GM12872 (cell line): ENCODE data around the gene EEF2K.

Experiments
- TF ChIP-seq, protein P1 (sequence below): IDR thresholded peaks from 3 replicates; pipeline ENCODE4 v1.5.1; 2011; ENCODE audit warnings: low read depth, mild to moderate bottlenecking, low read length, moderate library complexity; ENCODE audit not compliant: insufficient read depth

EEF2K gene

DNA sequence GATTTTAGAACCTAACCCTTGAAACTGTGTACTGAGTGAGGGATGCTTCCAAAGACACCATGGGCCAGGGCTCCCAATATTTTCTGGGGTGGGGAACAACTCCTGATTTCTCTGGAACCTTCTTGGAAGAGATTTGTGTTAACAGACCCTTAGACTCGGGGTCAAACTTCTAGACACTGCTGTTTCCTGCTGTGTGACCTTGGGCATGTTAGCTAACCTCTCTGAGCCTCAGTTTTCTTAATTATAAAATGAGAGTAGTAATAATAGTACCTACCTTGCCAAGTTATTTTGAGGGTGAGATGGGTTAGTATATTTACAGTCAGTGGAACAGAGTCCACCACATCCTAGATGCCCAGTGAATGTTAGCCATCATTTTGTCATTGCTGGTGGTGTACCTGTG is 109.9 kb downstream of the EEF2K start:
- TF ChIP-seq, protein P1, sequence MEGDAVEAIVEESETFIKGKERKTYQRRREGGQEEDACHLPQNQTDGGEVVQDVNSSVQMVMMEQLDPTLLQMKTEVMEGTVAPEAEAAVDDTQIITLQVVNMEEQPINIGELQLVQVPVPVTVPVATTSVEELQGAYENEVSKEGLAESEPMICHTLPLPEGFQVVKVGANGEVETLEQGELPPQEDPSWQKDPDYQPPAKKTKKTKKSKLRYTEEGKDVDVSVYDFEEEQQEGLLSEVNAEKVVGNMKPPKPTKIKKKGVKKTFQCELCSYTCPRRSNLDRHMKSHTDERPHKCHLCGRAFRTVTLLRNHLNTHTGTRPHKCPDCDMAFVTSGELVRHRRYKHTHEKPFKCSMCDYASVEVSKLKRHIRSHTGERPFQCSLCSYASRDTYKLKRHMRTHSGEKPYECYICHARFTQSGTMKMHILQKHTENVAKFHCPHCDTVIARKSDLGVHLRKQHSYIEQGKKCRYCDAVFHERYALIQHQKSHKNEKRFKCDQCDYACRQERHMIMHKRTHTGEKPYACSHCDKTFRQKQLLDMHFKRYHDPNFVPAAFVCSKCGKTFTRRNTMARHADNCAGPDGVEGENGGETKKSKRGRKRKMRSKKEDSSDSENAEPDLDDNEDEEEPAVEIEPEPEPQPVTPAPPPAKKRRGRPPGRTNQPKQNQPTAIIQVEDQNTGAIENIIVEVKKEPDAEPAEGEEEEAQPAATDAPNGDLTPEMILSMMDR = no peak

DNA sequence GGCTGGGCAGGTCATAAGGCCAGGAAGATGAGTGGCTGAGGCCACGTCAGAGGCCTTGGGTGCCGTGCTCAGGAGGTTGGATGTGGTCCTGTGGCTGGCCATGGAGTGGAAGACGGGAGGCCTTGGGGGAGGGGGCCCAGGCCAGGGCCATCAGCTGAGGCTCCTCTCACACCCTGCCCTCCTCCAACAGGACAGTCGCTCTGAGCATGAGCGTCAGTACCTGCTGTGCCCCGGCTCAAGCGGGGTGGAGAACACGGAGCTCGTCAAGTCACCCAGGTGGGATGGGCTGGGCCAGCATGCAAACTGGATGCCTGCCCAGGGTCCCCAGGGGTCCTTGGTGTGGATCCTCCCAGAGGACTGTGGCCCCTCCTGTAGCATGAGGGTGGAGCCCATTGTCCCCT is 110.3 kb downstream of the EEF2K start:
- TF ChIP-seq, protein P1 = no peak

DNA sequence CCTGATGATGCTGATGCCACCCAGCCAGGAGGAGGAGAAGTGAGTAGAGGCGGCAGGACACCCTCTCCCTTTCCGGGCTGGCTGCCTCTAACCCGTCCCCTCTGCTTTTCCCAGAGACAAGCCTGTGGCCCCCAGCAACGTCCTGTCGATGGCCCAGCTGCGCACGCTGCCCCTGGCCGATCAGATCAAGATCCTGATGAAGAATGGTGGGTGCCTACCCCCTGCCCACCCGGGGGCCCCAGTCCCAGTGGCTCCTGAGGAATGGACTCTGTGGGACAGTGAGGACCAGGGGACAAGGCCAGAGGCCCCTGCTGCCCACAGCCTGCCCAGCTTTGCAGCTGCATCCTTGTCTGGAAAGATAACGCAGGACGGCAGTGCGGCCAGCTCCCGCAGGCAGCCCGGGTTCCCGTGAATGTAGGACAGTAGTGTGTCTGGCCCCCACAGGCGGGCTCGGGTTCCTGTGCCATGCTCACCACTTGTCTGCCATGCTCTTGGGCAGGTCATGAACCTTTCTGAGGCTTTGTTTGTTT is 111.0 kb downstream of the EEF2K start:
- TF ChIP-seq, protein P1 = no peak

DNA sequence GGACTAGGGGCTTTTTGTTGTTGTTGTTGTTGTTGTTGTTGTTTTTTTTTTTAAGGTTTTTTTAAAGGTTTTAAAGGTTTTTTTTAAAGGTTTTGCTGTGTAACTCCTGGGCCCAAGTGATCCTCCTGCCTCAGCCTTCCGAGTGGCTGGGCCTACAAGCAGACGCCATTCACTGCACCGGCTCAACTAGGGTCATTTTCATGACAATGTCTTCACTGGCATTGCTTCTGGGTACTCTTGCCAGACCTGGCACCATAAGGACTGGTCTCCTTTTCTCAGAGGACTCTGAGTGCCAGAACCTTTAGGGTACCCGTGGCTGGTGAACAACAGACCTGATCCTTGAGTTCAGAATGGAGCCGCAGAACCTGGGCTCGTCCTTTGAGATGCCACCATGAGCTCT is 111.5 kb downstream of the EEF2K start:
- TF ChIP-seq, protein P1 = no peak

DNA sequence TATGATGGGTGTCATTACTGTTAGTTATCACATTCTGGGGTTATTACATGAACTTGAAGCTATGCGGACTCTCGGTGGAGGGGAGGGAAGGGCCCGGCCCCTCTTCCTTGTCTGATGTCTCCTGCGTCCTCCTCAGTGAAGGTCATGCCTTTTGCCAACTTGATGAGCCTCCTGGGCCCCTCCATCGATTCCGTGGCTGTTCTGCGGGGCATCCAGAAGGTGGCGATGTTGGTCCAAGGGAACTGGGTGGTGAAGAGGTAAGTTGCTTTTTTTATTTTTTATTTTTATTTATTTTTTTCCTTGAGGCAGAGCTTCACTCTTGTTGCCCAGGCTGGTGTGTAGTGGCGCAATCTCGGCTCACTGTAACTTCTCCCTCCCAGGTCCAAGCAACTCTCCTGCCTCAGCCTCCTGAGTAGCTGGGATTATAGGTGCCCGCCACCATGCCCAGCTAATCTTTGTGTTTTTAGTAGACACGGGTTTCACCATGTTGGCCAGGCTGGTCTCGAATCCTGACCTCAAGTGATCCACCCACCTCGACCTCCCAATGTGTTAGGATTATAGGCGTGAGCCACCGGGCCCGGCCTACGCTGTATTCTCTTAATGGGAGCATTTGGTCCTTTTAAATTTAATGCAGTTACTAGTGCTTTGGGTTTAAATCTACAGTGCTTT is 112.7 kb downstream of the EEF2K start:
- TF ChIP-seq, protein P1 = peak; percentile 69

DNA sequence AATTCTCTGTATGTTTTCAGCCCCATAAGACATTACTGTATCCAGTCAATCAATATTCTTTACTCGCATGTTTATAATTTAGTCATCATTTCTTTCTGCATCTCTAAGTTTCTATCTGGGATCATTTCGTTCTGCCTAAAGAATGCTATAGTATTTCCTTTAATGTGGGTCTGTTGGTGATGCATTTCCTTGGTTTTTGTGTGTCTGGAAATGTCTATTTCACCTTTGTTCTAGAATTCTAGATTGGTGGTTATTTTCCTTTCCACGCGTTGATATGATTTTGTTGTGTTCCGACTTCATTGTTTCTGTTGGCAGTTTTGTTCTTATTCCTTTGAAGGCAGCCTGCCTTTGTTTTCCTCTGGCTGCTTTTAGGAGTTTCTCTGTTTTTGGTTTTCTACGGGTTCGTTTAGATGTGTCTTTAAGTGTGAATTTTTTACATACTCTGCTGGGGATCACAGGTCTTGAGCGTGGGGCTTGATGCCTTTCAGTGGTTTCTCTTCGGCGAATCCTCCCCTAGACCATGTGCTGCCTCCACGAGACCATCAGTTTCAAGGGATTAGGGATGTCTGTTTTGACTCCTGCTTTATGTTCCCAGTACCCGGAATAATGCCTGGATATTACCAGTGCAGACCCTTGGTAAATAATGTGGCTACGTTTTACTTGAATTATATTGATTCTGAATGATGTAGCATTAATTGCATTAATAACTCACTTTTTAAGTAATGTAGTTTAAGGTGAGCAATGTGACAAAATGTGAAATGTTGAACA is 114.7 kb downstream of the EEF2K start:
- TF ChIP-seq, protein P1 = no peak

DNA sequence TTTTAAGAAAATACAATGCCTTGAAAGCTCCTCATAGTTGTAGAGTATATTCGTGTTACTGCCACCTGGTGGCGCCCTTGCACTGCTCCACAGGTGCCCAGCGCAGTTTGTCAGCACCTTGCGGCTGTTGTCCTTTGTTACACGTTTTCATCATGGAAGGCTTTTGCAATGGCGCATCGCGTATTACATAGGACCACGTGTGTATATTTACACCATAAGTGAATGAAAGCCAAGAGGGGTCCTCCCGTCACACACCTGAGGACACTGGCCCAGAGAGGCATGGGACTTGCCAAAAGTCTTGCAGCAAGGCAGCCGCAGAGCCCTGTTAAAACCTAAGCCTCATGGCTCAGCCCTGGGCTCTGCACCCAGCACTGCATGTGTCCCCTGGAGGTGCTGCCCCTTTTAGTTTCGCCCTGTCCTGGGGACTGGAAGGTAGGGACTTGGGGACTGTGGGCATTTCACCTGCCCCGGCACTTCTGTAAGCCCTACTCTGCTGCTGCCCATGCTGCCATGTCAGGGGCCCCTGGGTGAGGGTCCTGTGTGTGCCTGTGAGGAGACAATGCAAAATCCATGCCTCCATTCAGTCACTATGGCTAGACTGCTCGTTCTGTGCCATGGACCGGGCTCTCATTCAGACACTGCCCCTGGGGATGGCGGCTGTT is 115.4 kb downstream of the EEF2K start:
- TF ChIP-seq, protein P1 = peak; percentile 88
